GM23338 (cell line): ENCODE results near the gene MICAL2.

Experiments used
- CREB1 ChIP-seq: fragments of 250-450 bp; sonication (Bioruptor Pico); IDR thresholded peaks from 2 replicates; pipeline ENCODE4 v1.5.0; 2020; ENCODE audit warnings: low read depth, mild to moderate bottlenecking, moderate library complexity
- CTCF ChIP-seq, 2 experiments: fragments of 200-600 bp in 1 of 2; sonication (generic) in 1 of 2; conservative IDR thresholded peaks; 2 replicates each; pipeline versions ENCODE4 v1.5.1 to v1.6.1; 2016 to 2017; ENCODE audit warnings: antibody characterized with exemption in 2 of 2, low read depth in 2 of 2, mild to moderate bottlenecking in 2 of 2, moderate library complexity in 1 of 2
- ETS1 ChIP-seq: IDR thresholded peaks from 2 replicates; pipeline ENCODE4 v1.6.1; 2016; ENCODE audit warnings: antibody characterized with exemption
- EZH2 ChIP-seq: fragments of 200-600 bp; sonication (generic); IDR thresholded peaks from one replicate; pipeline ENCODE4 v1.8.0; 2017; ENCODE audit warnings: antibody characterized with exemption, mild to moderate bottlenecking, low read depth; ENCODE audit not compliant: unreplicated experiment
- JUNB ChIP-seq: IDR thresholded peaks from one replicate; pipeline ENCODE4 v1.6.1; 2016; ENCODE audit warnings: antibody characterized with exemption; ENCODE audit not compliant: unreplicated experiment
- POLR2AphosphoS5 ChIP-seq: IDR thresholded peaks from 2 replicates; pipeline ENCODE4 v1.6.1; 2016; ENCODE audit warnings: antibody characterized with exemption, low read depth
- REST ChIP-seq: IDR thresholded peaks from one replicate; pipeline ENCODE4 v1.6.1; 2018; ENCODE audit warnings: antibody characterized with exemption; ENCODE audit not compliant: unreplicated experiment
- ZNF114 ChIP-seq: fragments of 250-450 bp; sonication (Bioruptor Pico); IDR thresholded peaks from 2 replicates; pipeline ENCODE4 v1.5.0; 2020; ENCODE audit warnings: mild to moderate bottlenecking, moderate library complexity

- TF ChIP-seq CTCF (conservative IDR thresholded peaks at IDR 0.05; ENCODE audit: low read depth in 2 of 2) (no peak), EZH2 (no peak), POLR2AphosphoS5 (no peak), JUNB (no peak), CREB1 (CRISPR knock-in tag) (no peak), REST (no peak), ZNF114 (CRISPR knock-in tag) (no peak), ETS1 (no peak)
Measured at GRCh38 chr11:12204506-12204905, 94.1 kb downstream of the MICAL2 start.
